Left hindlimb (tissue), 1 donor: Measurements from ENCODE around the gene B4GALT3.

Source experiments
- DNase-seq: peaks from one replicate; pipeline ENCODE4 v3.0.0-alpha.2; 2018

The B4GALT3 gene

GRCh38 chr1:161121834-161122233 is 55.5 kb downstream of the B4GALT3 start:
- no peak for DNase-seq
